ENCODE measurements around the gene PCSK4. TPM values are rescaled to one million over a fixed set of nuclear protein-coding genes. Genes with fewer than 3 reads are reported as not detected.

The PCSK4 gene
- total and polyA plus RNA-seq, 2 of the 13 experiments (the other 11 are each of a cell fraction or from before 2014, with no cell fraction given): 2.0 to 2.7 TPM

DNA sequence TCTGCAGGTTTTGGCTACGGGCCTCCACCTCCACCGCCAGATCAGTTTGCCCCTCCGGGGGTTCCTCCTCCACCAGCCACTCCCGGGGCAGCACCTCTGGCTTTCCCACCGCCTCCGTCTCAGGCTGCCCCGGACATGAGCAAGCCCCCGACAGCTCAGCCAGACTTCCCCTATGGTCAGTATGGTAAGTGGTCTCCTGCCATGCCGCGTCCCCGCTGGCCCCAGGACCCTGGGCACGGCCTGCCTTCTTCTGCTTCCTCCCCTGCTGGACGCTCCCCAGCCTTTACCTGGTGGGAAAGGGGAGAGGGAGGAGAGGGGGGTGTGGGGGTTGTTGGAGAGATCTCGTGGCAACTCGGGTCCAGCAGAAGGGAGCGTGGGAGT, 57.7 kb downstream of the PCSK4 start:
- no peak overlapping the region for H3K4me3 ChIP-seq (replicated peaks in 1 of 3; ENCODE audit: insufficient read depth in 1 of 3, low read depth in 2 of 3, low read length in 3 of 3)

DNA sequence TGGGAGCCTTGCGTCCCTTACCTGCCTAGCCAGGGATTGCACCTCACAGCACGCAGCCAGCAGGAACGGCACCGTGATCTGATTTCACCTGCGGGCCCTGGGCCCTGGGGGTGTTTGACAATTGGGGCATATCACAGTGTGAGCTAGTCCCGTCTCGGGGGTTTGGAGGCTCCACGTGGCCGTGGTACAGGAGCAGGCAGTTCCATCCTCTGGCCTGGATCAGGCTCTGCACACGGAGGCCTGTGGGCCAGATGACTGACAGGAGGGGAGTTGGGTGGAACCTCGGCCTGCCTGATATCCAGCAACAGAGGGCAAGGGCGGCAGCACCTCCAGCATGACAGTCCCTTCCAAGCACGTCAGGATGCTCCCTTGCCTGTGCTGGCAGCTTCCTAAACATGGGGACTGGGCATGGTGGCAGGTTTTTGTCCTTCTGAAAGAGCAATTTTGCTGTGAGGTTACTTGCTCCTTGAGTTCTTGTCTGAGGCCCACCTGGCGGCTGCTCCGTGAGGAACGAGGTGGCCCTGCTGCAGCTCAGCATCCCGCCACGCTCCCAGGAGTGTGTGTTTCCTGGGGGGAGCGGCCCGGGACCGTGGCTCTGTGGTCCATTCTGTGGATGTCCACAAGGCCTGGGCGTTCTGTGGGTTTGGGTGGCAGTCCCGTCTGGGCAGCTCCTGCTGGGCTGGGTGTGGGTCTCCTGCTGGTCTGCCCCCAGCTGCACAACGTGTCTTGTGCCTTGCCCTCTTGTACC, 58.2 kb downstream of the PCSK4 start:
- no peaks in the 10 kb centered on the region for H3K9me3 ChIP-seq (ENCODE audit: low read length)
- ChIA-PET POLR2A (no interaction called here), CTCF (ENCODE audit: low intra/inter-chr PET ratio, low total read pairs) (no interaction called here)
- peaks cover 27 to 66% of the 10 kb centered on the region in 2 experiments for H3K36me3 ChIP-seq (replicated peaks in 1 of 2; ENCODE audit: control insufficient read depth in 1 of 2, insufficient read depth in 2 of 2, low read length in 2 of 2)
- FAIRE-seq (no peak), ATAC-seq (no peak), DNase-seq (ENCODE audit: low spot score) (no peak)
- H3K4me3 ChIP-seq (replicated peaks in 1 of 3; ENCODE audit: insufficient read depth in 1 of 3, low read depth in 2 of 3, low read length in 3 of 3): no peak overlapping the region
- intact Hi-C loops (cut with micrococcal nuclease; ENCODE audit: unreplicated experiment) (no loop called here), in situ Hi-C loops (cut with HindIII; ENCODE audit: extremely low pct_ligation_motif_present, low pct_unique_long_range_greater_than_20kb) (no loop called here)
- no peak overlapping the region for H3K27ac ChIP-seq (ENCODE audit: extremely low read length, insufficient read depth, low read length)
- BruUV-seq (replicated peaks): no TSS peak
- no peaks in the 10 kb centered on the region for H3K4me1 ChIP-seq (ENCODE audit: insufficient read depth, low read length)
- H4K20me1 ChIP-seq (ENCODE audit: insufficient read depth, low read length): peaks cover 4% of the 10 kb centered on the region
- H3K9ac ChIP-seq (ENCODE audit: insufficient read depth, low read depth, low read length): no peak overlapping the region
- no peak overlapping the region for H3K4me2 ChIP-seq (ENCODE audit: low read depth, low read length)
- H3K79me2 ChIP-seq (ENCODE audit: insufficient read depth, low read length): peaks cover 4% of the 10 kb centered on the region
- no peak overlapping the region for H2AFZ ChIP-seq (ENCODE audit: low read length)
- WGBS (ENCODE audit: low lambda C conversion rate): 93% methylated on average over 8 of the region's 24 CpGs
- no peaks in the 10 kb centered on the region for H3K27me3 ChIP-seq (ENCODE audit: control insufficient read depth in 1 of 2, insufficient read depth in 2 of 2, low read length in 2 of 2)
- 0 out of 2 replicates have a peak, but pooled peaks have one; percentile 24 for TF ChIP-seq POLR2G (IDR thresholded peaks at IDR 0.05; ENCODE audit: low read depth, low read length)
- peak; percentile 61 for TF ChIP-seq AGO2 (optimal IDR thresholded peaks at IDR 0.05; ENCODE audit: low read depth, low read length)
- TF ChIP-seq MTA3 (CRISPR knock-in tag; IDR thresholded peaks at IDR 0.05): no peak

More for the DNA sequence above, 57.7 kb downstream of the PCSK4 start:
- POLR2A ChIA-PET: no interaction called here
- H2AFZ ChIP-seq (ENCODE audit: low read length): no peak overlapping the region
- in situ Hi-C loops (cut with HindIII; ENCODE audit: extremely low pct_ligation_motif_present, low pct_unique_long_range_greater_than_20kb): no loop called here
- no peak for DNase-seq (ENCODE audit: low spot score)
- no peaks in the 10 kb centered on the region for H3K9me3 ChIP-seq (ENCODE audit: low read length)
- no peaks in the 10 kb centered on the region for H4K20me1 ChIP-seq (ENCODE audit: insufficient read depth, low read length)
- H3K27me3 ChIP-seq (ENCODE audit: control insufficient read depth in 1 of 2, insufficient read depth in 2 of 2, low read length in 2 of 2): no peaks in the 10 kb centered on the region
- no peak overlapping the region for H3K27ac ChIP-seq (ENCODE audit: extremely low read length, insufficient read depth, low read length)
- CTCF ChIA-PET (ENCODE audit: low intra/inter-chr PET ratio, low total read pairs): no interaction called here
- BruUV-seq (replicated peaks): no TSS peak
- WGBS (ENCODE audit: low lambda C conversion rate): 99% methylated on average over 16 of the region's 16 CpGs
- no peak overlapping the region for H3K4me2 ChIP-seq (ENCODE audit: low read depth, low read length)
- no peak for ATAC-seq
- peaks cover 4% of the 10 kb centered on the region for H3K4me1 ChIP-seq (ENCODE audit: insufficient read depth, low read length)
- peaks cover 27 to 62% of the 10 kb centered on the region in 2 experiments for H3K36me3 ChIP-seq (replicated peaks in 1 of 2; ENCODE audit: control insufficient read depth in 1 of 2, insufficient read depth in 2 of 2, low read length in 2 of 2)
- intact Hi-C loops (cut with micrococcal nuclease; ENCODE audit: unreplicated experiment): no loop called here
- no peak for FAIRE-seq
- TF ChIP-seq MIXL1 (CRISPR knock-in tag; IDR thresholded peaks at IDR 0.05): no peak
- H3K79me2 ChIP-seq (ENCODE audit: insufficient read depth, low read length): peaks cover 4% of the 10 kb centered on the region
- H3K9ac ChIP-seq (ENCODE audit: insufficient read depth, low read depth, low read length): no peak overlapping the region

Other genes starting within 250 kb of the PCSK4 start
- 78.7 and 88.0 TPM in 2 replicates for gene ATP5F1D, start 248.6 kb downstream of the PCSK4 start, total RNA-seq (2016; rRNA removed; fragmentation: Illumina TruSeq; extraction: Trizol)
- gene ATP5F1D, start 248.6 kb downstream of the PCSK4 start, polyA plus RNA-seq (2011; rRNA removed): 39.4 and 49.3 TPM in 2 replicates
- gene MIDN, start 241.8 kb downstream of the PCSK4 start, total RNA-seq (2016; rRNA removed; fragmentation: Illumina TruSeq; extraction: Trizol): 8.4 and 10.7 TPM in 2 replicates
- 18.0 and 19.6 TPM in 2 replicates for gene MIDN, start 241.8 kb downstream of the PCSK4 start, polyA plus RNA-seq (2011; rRNA removed)
- gene CIRBP, start 221.0 kb downstream of the PCSK4 start, total RNA-seq (2016; rRNA removed; fragmentation: Illumina TruSeq; extraction: Trizol): 133 and 135 TPM in 2 replicates
- gene CIRBP, start 221.0 kb downstream of the PCSK4 start, polyA plus RNA-seq (2011; rRNA removed): 140 and 177 TPM in 2 replicates
- 21.9 and 31.3 TPM in 2 replicates for gene FAM174C, start 214.8 kb downstream of the PCSK4 start, total RNA-seq (2016; rRNA removed; fragmentation: Illumina TruSeq; extraction: Trizol)
- gene FAM174C, start 214.8 kb downstream of the PCSK4 start, polyA plus RNA-seq (2011; rRNA removed): 19.5 and 21.2 TPM in 2 replicates
- 4.3 and 9.9 TPM in 2 replicates for gene EFNA2, start 204.5 kb downstream of the PCSK4 start, total RNA-seq (2016; rRNA removed; fragmentation: Illumina TruSeq; extraction: Trizol)
- 6.0 and 11.1 TPM in 2 replicates for gene EFNA2, start 204.5 kb downstream of the PCSK4 start, polyA plus RNA-seq (2011; rRNA removed)
- gene NDUFS7, start 106.4 kb downstream of the PCSK4 start, total RNA-seq (2016; rRNA removed; fragmentation: Illumina TruSeq; extraction: Trizol): 41.9 and 66.9 TPM in 2 replicates
- 34.3 and 39.2 TPM in 2 replicates for gene NDUFS7, start 106.4 kb downstream of the PCSK4 start, polyA plus RNA-seq (2011; rRNA removed)
- gene GAMT, start 88.8 kb downstream of the PCSK4 start, total RNA-seq (2016; rRNA removed; fragmentation: Illumina TruSeq; extraction: Trizol): 113 and 124 TPM in 2 replicates
- gene GAMT, start 88.8 kb downstream of the PCSK4 start, polyA plus RNA-seq (2011; rRNA removed): 115 and 120 TPM in 2 replicates
- 50.5 and 79.2 TPM in 2 replicates for gene DAZAP1, start 82.8 kb downstream of the PCSK4 start, total RNA-seq (2016; rRNA removed; fragmentation: Illumina TruSeq; extraction: Trizol)
- 58.7 and 63.3 TPM in 2 replicates for gene DAZAP1, start 82.8 kb downstream of the PCSK4 start, polyA plus RNA-seq (2011; rRNA removed)
- 695 and 780 TPM in 2 replicates for gene RPS15, start 52.0 kb downstream of the PCSK4 start, total RNA-seq (2016; rRNA removed; fragmentation: Illumina TruSeq; extraction: Trizol)
- gene RPS15, start 52.0 kb downstream of the PCSK4 start, polyA plus RNA-seq (2011; rRNA removed): 1,411 and 1,504 TPM in 2 replicates
- 0.22 TPM in 1 of 2 replicates, not detected in the other for gene APC2, start 40.2 kb downstream of the PCSK4 start, total RNA-seq (2016; rRNA removed; fragmentation: Illumina TruSeq; extraction: Trizol)
- 0.08 and 0.16 TPM in 2 replicates for gene APC2, start 40.2 kb downstream of the PCSK4 start, polyA plus RNA-seq (2011; rRNA removed)
- gene C19orf25, start 11.1 kb downstream of the PCSK4 start, total RNA-seq (2016; rRNA removed; fragmentation: Illumina TruSeq; extraction: Trizol): 32.3 and 32.4 TPM in 2 replicates
- gene C19orf25, start 11.1 kb downstream of the PCSK4 start, polyA plus RNA-seq (2011; rRNA removed): 14.2 and 19.5 TPM in 2 replicates
- 15.6 and 28.8 TPM in 2 replicates for gene REEP6, start 831 bp upstream of the PCSK4 start, total RNA-seq (2016; rRNA removed; fragmentation: Illumina TruSeq; extraction: Trizol)
- 10.0 and 17.3 TPM in 2 replicates for gene REEP6, start 831 bp upstream of the PCSK4 start, polyA plus RNA-seq (2011; rRNA removed)
- 0.24 and 0.60 TPM in 2 replicates for gene ADAMTSL5, start 22.7 kb upstream of the PCSK4 start, total RNA-seq (2016; rRNA removed; fragmentation: Illumina TruSeq; extraction: Trizol)
- 2.7 and 3.8 TPM in 2 replicates for gene ADAMTSL5, start 22.7 kb upstream of the PCSK4 start, polyA plus RNA-seq (2011; rRNA removed)
- gene PLK5, start 33.7 kb upstream of the PCSK4 start, total RNA-seq (2016; rRNA removed; fragmentation: Illumina TruSeq; extraction: Trizol): not detected in 2 replicates
- gene PLK5, start 33.7 kb upstream of the PCSK4 start, polyA plus RNA-seq (2011; rRNA removed): not detected in 2 replicates
- 10.2 and 17.1 TPM in 2 replicates for gene MEX3D, start 78.0 kb upstream of the PCSK4 start, total RNA-seq (2016; rRNA removed; fragmentation: Illumina TruSeq; extraction: Trizol)
- gene MEX3D, start 78.0 kb upstream of the PCSK4 start, polyA plus RNA-seq (2011; rRNA removed): 3.6 and 5.8 TPM in 2 replicates
- gene MBD3, start 102.5 kb upstream of the PCSK4 start, total RNA-seq (2016; rRNA removed; fragmentation: Illumina TruSeq; extraction: Trizol): 58.9 and 76.9 TPM in 2 replicates
- 21.2 and 32.4 TPM in 2 replicates for gene MBD3, start 102.5 kb upstream of the PCSK4 start, polyA plus RNA-seq (2011; rRNA removed)
- gene UQCR11, start 115.1 kb upstream of the PCSK4 start, total RNA-seq (2016; rRNA removed; fragmentation: Illumina TruSeq; extraction: Trizol): 214 and 216 TPM in 2 replicates
- 111 and 125 TPM in 2 replicates for gene UQCR11, start 115.1 kb upstream of the PCSK4 start, polyA plus RNA-seq (2011; rRNA removed)
- gene TCF3, start 162.3 kb upstream of the PCSK4 start, total RNA-seq (2016; rRNA removed; fragmentation: Illumina TruSeq; extraction: Trizol): 38.0 and 53.2 TPM in 2 replicates
- gene TCF3, start 162.3 kb upstream of the PCSK4 start, polyA plus RNA-seq (2011; rRNA removed): 51.4 and 52.0 TPM in 2 replicates

Measured in HepG2 (cell line).